Panc1 (cell line): ENCODE measurements around the gene FCRL5. TPM values are rescaled to one million over a fixed set of nuclear protein-coding genes. Genes with fewer than 3 reads are reported as not detected.

Experiments used
- ATAC-seq: fragments of 200-7000 bp; cut with Tn5 transposase; 2 replicates; pipeline ENCODE4 v1.9.1; 2020; ENCODE audit warnings: mild to moderate bottlenecking, moderate library complexity
- BruUV-seq: library from RNA; stranded (reverse); fragments of 400-500 nt; replicated peaks from 2 replicates; lab custom pipeline; 2021; lab: Mats Ljungman, UMichigan
- CTCF ChIA-PET: fragments of 300-600 bp; sonication (Branson Sonifier 250); formaldehyde crosslinking; loops from one replicate; lab custom pipeline; 2022; ENCODE audit warnings: antibody characterized with exemption; lab: Charles Lee
- POLR2A ChIA-PET: fragments of 300-600 bp; sonication (Branson Sonifier 250); formaldehyde crosslinking; loops from one replicate; lab custom pipeline; 2022; ENCODE audit warnings: antibody characterized with exemption; lab: Charles Lee
- DNase-seq: peaks from one replicate; pipeline ENCODE4 v3.0.0-alpha.2; 2010; ENCODE audit warnings: low read depth, low spot score
- H3K27ac ChIP-seq: 2 replicates; pipeline ENCODE4 v1.5.1; 2011; ENCODE audit warnings: mild to moderate bottlenecking, low read length, inconsistent platforms
- H3K27me3 ChIP-seq: fragments of 200-500 bp; sonication (Bioruptor generic); 2 replicates; pipeline ENCODE4 v1.6.0; 2014; ENCODE audit warnings: low read length, inconsistent platforms; ENCODE audit not compliant: control insufficient read depth, insufficient read depth
- H3K36me3 ChIP-seq: fragments of 200-500 bp; sonication (Bioruptor generic); 2 replicates; pipeline ENCODE4 v1.5.1; 2014; ENCODE audit warnings: inconsistent platforms, mild to moderate bottlenecking, low read length, moderate library complexity; ENCODE audit not compliant: control insufficient read depth, insufficient read depth
- H3K4me1 ChIP-seq: 2 replicates; pipeline ENCODE4 v1.5.1; 2011; ENCODE audit warnings: inconsistent platforms, mild to moderate bottlenecking, low read length, moderate library complexity; ENCODE audit not compliant: control insufficient read depth, insufficient read depth
- H3K4me3 ChIP-seq, 2 experiments: 2 replicates each; pipeline ENCODE4 v1.5.1; 2011 to 2012; ENCODE audit warnings: low read depth in 2 of 2, low read length in 2 of 2, mild to moderate bottlenecking in 2 of 2, inconsistent platforms in 1 of 2, moderate library complexity in 1 of 2
- H3K9me3 ChIP-seq: fragments of 200-500 bp; sonication (Bioruptor generic); 2 replicates; pipeline ENCODE4 v1.5.1; 2014; ENCODE audit warnings: low read depth, mild to moderate bottlenecking, inconsistent platforms, low read length, moderate library complexity; ENCODE audit not compliant: control insufficient read depth, insufficient read depth
- POLR2AphosphoS5 ChIP-seq: IDR thresholded peaks from 2 replicates; pipeline ENCODE4 v1.6.1; 2012; ENCODE audit warnings: mild to moderate bottlenecking, low read depth, low read length, moderate library complexity
- REST ChIP-seq, 2 experiments: IDR thresholded peaks; 2 replicates each; pipeline ENCODE4 v1.6.1; 2011 to 2012; ENCODE audit warnings: low read depth in 2 of 2, control low read depth in 1 of 2, low read length in 1 of 2, mild to moderate bottlenecking in 1 of 2, moderate library complexity in 1 of 2; ENCODE audit not compliant: insufficient read depth in 1 of 2
- SIN3A ChIP-seq: IDR thresholded peaks from 2 replicates; pipeline ENCODE4 v1.6.1; 2012; ENCODE audit warnings: low read depth, mild to moderate bottlenecking, low read length, moderate library complexity, borderline replicate concordance; ENCODE audit not compliant: insufficient read depth
- TCF7L2 ChIP-seq: IDR thresholded peaks from 2 replicates; pipeline ENCODE4 v1.6.1; 2011; ENCODE audit warnings: mild to moderate bottlenecking, low read depth, low read length, inconsistent platforms
- in situ Hi-C: cut with HindIII; loops from 2 replicates; pipeline ENCODE4 v1.10.0; 2016; ENCODE audit warnings: low sequenced_read_pairs, low pct_unique_long_range_greater_than_20kb
- intact Hi-C: fragments of 100-400 bp; cut with micrococcal nuclease; formaldehyde crosslinking; loops from one replicate; pipeline ENCODE4 v1.10.0; 2022; ENCODE audit not compliant: unreplicated experiment
- total RNA-seq: library from RNA; stranded (reverse); gene quantifications from one replicate; pipeline ENCODE4 v1.2.1, GENCODE V29; 2021; ENCODE audit not compliant: unreplicated experiment
- TF ChIP-seq, protein P1 (sequence below): fragments of 450-650 bp; IDR thresholded peaks from 2 replicates; pipeline ENCODE4 v1.5.1; 2017; ENCODE audit warnings: mild to moderate bottlenecking

The FCRL5 gene
- total RNA-seq, 1 experiment from 2014 or later: not detected

DNA sequence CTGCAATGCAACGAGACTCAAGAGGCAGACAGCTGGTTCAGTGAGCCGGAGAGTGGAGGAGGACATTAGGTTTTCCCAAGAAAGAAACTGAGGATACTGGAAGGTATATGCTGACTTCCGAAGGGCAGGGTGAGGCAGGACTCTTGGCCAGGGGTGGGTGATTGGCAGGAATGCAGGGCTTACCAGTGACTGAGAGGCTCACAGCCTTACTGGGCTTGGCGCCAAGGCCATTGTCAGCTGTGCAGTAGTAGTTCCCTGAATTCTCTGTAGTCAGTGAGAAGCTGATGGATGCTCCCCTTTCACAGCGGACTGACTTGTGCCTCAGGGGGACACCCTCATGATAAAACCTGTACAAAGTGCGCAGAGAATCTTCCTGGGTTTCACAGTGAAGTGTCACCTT is 9.6 kb downstream of the FCRL5 start:
- no peak for TF ChIP-seq SIN3A
- no peak for TF ChIP-seq POLR2AphosphoS5
- no peak for TF ChIP-seq REST (IDR thresholded peaks at IDR 0.05; ENCODE audit: insufficient read depth in 1 of 2, low read depth in 2 of 2, low read length in 1 of 2)
- TF ChIP-seq TCF7L2: no peak
- TF ChIP-seq, protein P1, sequence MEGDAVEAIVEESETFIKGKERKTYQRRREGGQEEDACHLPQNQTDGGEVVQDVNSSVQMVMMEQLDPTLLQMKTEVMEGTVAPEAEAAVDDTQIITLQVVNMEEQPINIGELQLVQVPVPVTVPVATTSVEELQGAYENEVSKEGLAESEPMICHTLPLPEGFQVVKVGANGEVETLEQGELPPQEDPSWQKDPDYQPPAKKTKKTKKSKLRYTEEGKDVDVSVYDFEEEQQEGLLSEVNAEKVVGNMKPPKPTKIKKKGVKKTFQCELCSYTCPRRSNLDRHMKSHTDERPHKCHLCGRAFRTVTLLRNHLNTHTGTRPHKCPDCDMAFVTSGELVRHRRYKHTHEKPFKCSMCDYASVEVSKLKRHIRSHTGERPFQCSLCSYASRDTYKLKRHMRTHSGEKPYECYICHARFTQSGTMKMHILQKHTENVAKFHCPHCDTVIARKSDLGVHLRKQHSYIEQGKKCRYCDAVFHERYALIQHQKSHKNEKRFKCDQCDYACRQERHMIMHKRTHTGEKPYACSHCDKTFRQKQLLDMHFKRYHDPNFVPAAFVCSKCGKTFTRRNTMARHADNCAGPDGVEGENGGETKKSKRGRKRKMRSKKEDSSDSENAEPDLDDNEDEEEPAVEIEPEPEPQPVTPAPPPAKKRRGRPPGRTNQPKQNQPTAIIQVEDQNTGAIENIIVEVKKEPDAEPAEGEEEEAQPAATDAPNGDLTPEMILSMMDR: no peak
- no peak overlapping the region for H3K27ac ChIP-seq
- ChIA-PET POLR2A (no interaction called here), CTCF (no interaction called here)
- no peak overlapping the region for H3K4me3 ChIP-seq
- no peaks in the 10 kb centered on the region for H3K4me1 ChIP-seq
- no peaks in the 10 kb centered on the region for H3K9me3 ChIP-seq
- no TSS peak for BruUV-seq
- no peak for ATAC-seq
- no peaks in the 10 kb centered on the region for H3K36me3 ChIP-seq
- DNase-seq: no peak
- no peaks in the 10 kb centered on the region; the same call in 1 of the 2 replicates for H3K27me3 ChIP-seq
- intact Hi-C loops: no loop called here
- in situ Hi-C loops: no loop called here

- TF ChIP-seq, protein P1: no peak
- TF ChIP-seq REST (IDR thresholded peaks at IDR 0.05; ENCODE audit: insufficient read depth in 1 of 2, low read depth in 2 of 2, low read length in 1 of 2): no peak
- TF ChIP-seq SIN3A: no peak
- TF ChIP-seq TCF7L2: no peak
- no peak for TF ChIP-seq POLR2AphosphoS5
- H3K36me3 ChIP-seq: no peaks in the 10 kb centered on the region
- no peaks in the 10 kb centered on the region for H3K4me1 ChIP-seq
- ATAC-seq (no peak), DNase-seq (no peak)
- in situ Hi-C loops: no loop called here
- no peak overlapping the region for H3K4me3 ChIP-seq
- H3K9me3 ChIP-seq: no peaks in the 10 kb centered on the region
- intact Hi-C loops: no loop called here
- CTCF ChIA-PET: no interaction called here
- POLR2A ChIA-PET: no interaction called here
- H3K27ac ChIP-seq: no peak overlapping the region
- no peaks in the 10 kb centered on the region; the same call in 1 of the 2 replicates for H3K27me3 ChIP-seq
- no TSS peak for BruUV-seq
Measured at GRCh38 chr1:157540852-157541251, 11.5 kb downstream of the FCRL5 start.
